HepG2 (cell line): ENCODE data around the gene ANTXR1. TPM values are rescaled to one million over a fixed set of nuclear protein-coding genes. Genes with fewer than 3 reads are reported as not detected.

Experiments
- AHR ChIP-seq: IDR thresholded peaks from 2 replicates; pipeline ENCODE4 v1.6.1; 2018; ENCODE audit warnings: missing genetic modification reagents, missing compliant biosample characterization
- BRD4 ChIP-seq: sonication (generic); formaldehyde crosslinking; IDR thresholded peaks from 2 replicates; pipeline ENCODE4 v1.4.0; 2020; ENCODE audit warnings: missing genetic modification reagents
- DMAP1 ChIP-seq: IDR thresholded peaks from 2 replicates; pipeline ENCODE4 v1.6.1; 2016
- ESRRA ChIP-seq: sonication (generic); formaldehyde crosslinking; IDR thresholded peaks from 2 replicates; pipeline ENCODE4 v1.5.1; 2020; ENCODE audit warnings: mild to moderate bottlenecking, low read depth, missing genetic modification reagents
- FOXC1 ChIP-seq: sonication (generic); formaldehyde crosslinking; IDR thresholded peaks from 2 replicates; pipeline ENCODE4 v1.8.0; 2022; ENCODE audit warnings: mild to moderate bottlenecking, missing genetic modification reagents, borderline replicate concordance
- IRF2 ChIP-seq: IDR thresholded peaks from 2 replicates; pipeline ENCODE4 v1.6.1; 2018; ENCODE audit warnings: missing genetic modification reagents, missing compliant biosample characterization
- NBN ChIP-seq: fragments of 450-650 bp; conservative IDR thresholded peaks from 2 replicates; pipeline ENCODE4 v1.6.1; 2017
- PCBP1 ChIP-seq: fragments of 200-400 bp; formaldehyde crosslinking; IDR thresholded peaks from 2 replicates; pipeline ENCODE4 v1.6.1; 2017; ENCODE audit warnings: mild to moderate bottlenecking, low read depth, low read length, borderline replicate concordance
- RBFOX2 ChIP-seq: fragments of 200-400 bp; formaldehyde crosslinking; IDR thresholded peaks from 2 replicates; pipeline ENCODE4 v1.6.1; 2017; ENCODE audit warnings: low read depth, mild to moderate bottlenecking, low read length
- SKI ChIP-seq: fragments of 450-650 bp; IDR thresholded peaks from one replicate; pipeline ENCODE4 v1.6.1; 2018; ENCODE audit warnings: mild to moderate bottlenecking; ENCODE audit not compliant: partially characterized antibody
- SPEN ChIP-seq: sonication (generic); formaldehyde crosslinking; IDR thresholded peaks from 2 replicates; pipeline ENCODE4 v1.5.1; 2020; ENCODE audit warnings: low read depth, mild to moderate bottlenecking, missing genetic modification reagents
- SUZ12 ChIP-seq: fragments of 150-350 bp; IDR thresholded peaks from 2 replicates; pipeline ENCODE4 v1.6.1; 2014; ENCODE audit warnings: low read depth, low read length
- TBP ChIP-seq: sonication (generic); formaldehyde crosslinking; IDR thresholded peaks from 2 replicates; pipeline ENCODE4 v1.5.0; 2020; ENCODE audit warnings: missing genetic modification reagents
- TBX2 ChIP-seq: sonication (generic); formaldehyde crosslinking; IDR thresholded peaks from 2 replicates; pipeline ENCODE4 v1.5.0; 2020; ENCODE audit warnings: missing genetic modification reagents, mild to moderate bottlenecking, borderline replicate concordance
- ZFP1 ChIP-seq: IDR thresholded peaks from 2 replicates; pipeline ENCODE4 v1.6.1; 2016
- ZMYM2 ChIP-seq: sonication (generic); formaldehyde crosslinking; IDR thresholded peaks from 2 replicates; pipeline ENCODE4 v1.8.0; 2022; ENCODE audit warnings: mild to moderate bottlenecking, missing genetic modification reagents
- ZNF24 ChIP-seq: fragments of 450-650 bp; IDR thresholded peaks from 2 replicates; pipeline ENCODE4 v1.6.1; 2017; ENCODE audit warnings: antibody characterized with exemption, mild to moderate bottlenecking
- ZNF337 ChIP-seq: sonication (generic); formaldehyde crosslinking; IDR thresholded peaks from 2 replicates; pipeline ENCODE4 v1.5.1; 2020; ENCODE audit warnings: missing genetic modification reagents, low read depth, mild to moderate bottlenecking, borderline replicate concordance
- ZNF572 ChIP-seq: sonication (generic); formaldehyde crosslinking; IDR thresholded peaks from 2 replicates; pipeline ENCODE4 v1.5.1; 2020; ENCODE audit warnings: mild to moderate bottlenecking, missing genetic modification reagents
- ZNF687 ChIP-seq: sonication (generic); formaldehyde crosslinking; IDR thresholded peaks from 2 replicates; pipeline ENCODE4 v1.5.1; 2020; ENCODE audit warnings: mild to moderate bottlenecking, missing genetic modification reagents, moderate library complexity
- ZNF746 ChIP-seq: sonication (generic); formaldehyde crosslinking; IDR thresholded peaks from 2 replicates; pipeline ENCODE4 v1.8.0; 2022; ENCODE audit warnings: mild to moderate bottlenecking, missing genetic modification reagents
- ZSCAN12 ChIP-seq: sonication (generic); formaldehyde crosslinking; IDR thresholded peaks from 2 replicates; pipeline ENCODE4 v1.9.0; 2021; ENCODE audit warnings: mild to moderate bottlenecking, missing genetic modification reagents
- polyA plus RNA-seq, 8 experiments: library from polyadenylated mRNA; depleted of rRNA in 3 of 8; stranded (reverse) in 7 of 8; unstranded in 1 of 8; fragments of >200 nt; fragmentation: Illumina TruSeq in 4 of 8; extraction: Trizol in 4 of 8; gene quantifications; 2 replicates each; pipeline versions ENCODE4 v1.2.1 to v1.2.3, GENCODE V29; 2011 to 2016; ENCODE audit warnings: low read depth in 4 of 8, missing spikeins in 1 of 8, mixed read lengths in 1 of 8; ENCODE audit not compliant: insufficient read depth in 1 of 8
- total RNA-seq, 5 experiments: library from RNA; depleted of rRNA; stranded (reverse); fragments of >200 nt; fragmentation: Illumina TruSeq; extraction: Trizol; gene quantifications; 2 replicates each; pipeline ENCODE4 v1.2.3, GENCODE V29; 2016; ENCODE audit warnings: low read depth in 1 of 5
- TF ChIP-seq, protein P1 (sequence below), 2 experiments: sonication (generic) in 1 of 2; formaldehyde crosslinking in 1 of 2; IDR thresholded peaks; 2 replicates each; pipeline versions ENCODE4 v1.4.0 to v1.6.1; 2016 to 2020; ENCODE audit warnings: borderline replicate concordance in 1 of 2, low read depth in 1 of 2, mild to moderate bottlenecking in 1 of 2, missing genetic modification reagents in 1 of 2

The ANTXR1 gene
- total and polyA plus RNA-seq, 2 of the 13 experiments (the other 11 are each of a cell fraction or from before 2014, with no cell fraction given), result 4.5 to 12.7 TPM

DNA sequence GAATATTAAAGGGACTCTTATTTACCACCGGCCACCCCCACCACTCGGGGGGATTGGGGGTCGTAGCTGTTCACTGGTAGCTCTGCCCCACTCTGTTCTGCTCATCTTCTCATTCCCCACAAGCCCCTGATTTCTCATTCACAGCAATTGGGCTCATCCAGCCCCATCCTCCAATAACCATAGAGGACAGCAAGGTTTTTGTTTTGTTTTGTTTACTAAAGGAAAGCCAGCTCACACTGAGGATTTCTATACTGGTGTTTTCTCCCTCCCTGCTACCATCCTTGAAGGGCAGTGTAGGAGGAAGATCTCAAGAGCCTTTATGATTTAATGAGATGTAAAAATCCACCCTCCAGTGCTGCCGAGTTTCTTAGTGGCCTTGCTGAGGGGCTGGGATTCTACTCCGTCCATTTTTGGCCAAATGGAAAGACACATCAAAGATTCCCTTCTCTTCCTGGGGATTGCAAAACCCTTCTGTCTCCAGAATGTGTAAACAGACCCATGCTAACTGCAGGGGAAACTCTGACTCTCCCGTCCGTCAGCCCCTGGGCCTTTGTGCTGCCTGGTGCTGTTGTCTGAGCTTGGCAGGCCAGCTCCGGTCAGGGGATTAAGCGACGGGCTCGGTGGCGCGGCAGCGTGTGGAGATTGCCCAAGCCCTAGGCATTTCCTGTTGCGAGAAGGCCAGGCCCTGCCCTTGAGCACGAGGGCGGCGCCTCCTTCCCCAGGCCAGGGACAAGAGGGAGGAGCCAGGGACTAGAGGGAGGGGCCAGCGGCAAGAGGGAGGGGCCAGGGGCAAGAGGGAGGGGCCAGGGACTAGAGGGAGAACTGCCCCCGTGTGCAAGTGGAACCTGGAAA is 165.0 kb downstream of the ANTXR1 start (continued):
- TF ChIP-seq ZNF687 (CRISPR knock-in tag), result peak; percentile 100
- no peak for TF ChIP-seq TBP (CRISPR knock-in tag)
- TF ChIP-seq TBX2 (CRISPR knock-in tag), result peak; percentile 99
- peak; percentile 98 for TF ChIP-seq BRD4
- TF ChIP-seq NBN, result no peak
- peak; percentile 91; the same call in 1 of the 2 replicates for TF ChIP-seq ZNF572
- peak; percentile 98 for TF ChIP-seq IRF2
- no peak for TF ChIP-seq SUZ12
- TF ChIP-seq PCBP1, result peak; percentile 93; the same call in 1 of the 2 replicates
- peak; percentile 98 for TF ChIP-seq SPEN (CRISPR knock-in tag)
- no peak for TF ChIP-seq ZNF24
- TF ChIP-seq ZFP1 (CRISPR knock-in tag), result peak; percentile 88
- peak; percentile 98 for TF ChIP-seq ZNF746 (CRISPR knock-in tag)
- TF ChIP-seq AHR, result peak; percentile 95
- TF ChIP-seq RBFOX2, result peak; percentile 89
- peak; percentile 93 for TF ChIP-seq SKI
- TF ChIP-seq ZMYM2, result peak; percentile 98
- TF ChIP-seq DMAP1 (CRISPR knock-in tag), result peak; percentile 98
- TF ChIP-seq ZSCAN12 (CRISPR knock-in tag), result no peak
- TF ChIP-seq FOXC1 (CRISPR knock-in tag), result peak; percentile 85; the same call in 1 of the 2 replicates
- TF ChIP-seq ESRRA, result peak; percentile 97
- TF ChIP-seq ZNF337 (CRISPR knock-in tag), result peak; percentile 99
- TF ChIP-seq, protein P1, sequence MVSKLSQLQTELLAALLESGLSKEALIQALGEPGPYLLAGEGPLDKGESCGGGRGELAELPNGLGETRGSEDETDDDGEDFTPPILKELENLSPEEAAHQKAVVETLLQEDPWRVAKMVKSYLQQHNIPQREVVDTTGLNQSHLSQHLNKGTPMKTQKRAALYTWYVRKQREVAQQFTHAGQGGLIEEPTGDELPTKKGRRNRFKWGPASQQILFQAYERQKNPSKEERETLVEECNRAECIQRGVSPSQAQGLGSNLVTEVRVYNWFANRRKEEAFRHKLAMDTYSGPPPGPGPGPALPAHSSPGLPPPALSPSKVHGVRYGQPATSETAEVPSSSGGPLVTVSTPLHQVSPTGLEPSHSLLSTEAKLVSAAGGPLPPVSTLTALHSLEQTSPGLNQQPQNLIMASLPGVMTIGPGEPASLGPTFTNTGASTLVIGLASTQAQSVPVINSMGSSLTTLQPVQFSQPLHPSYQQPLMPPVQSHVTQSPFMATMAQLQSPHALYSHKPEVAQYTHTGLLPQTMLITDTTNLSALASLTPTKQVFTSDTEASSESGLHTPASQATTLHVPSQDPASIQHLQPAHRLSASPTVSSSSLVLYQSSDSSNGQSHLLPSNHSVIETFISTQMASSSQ (IDR thresholded peaks at IDR 0.05; ENCODE audit: low read depth), result peak; percentile 41
- TF ChIP-seq, protein P1 (CRISPR knock-in tag; IDR thresholded peaks at IDR 0.05; ENCODE audit: borderline replicate concordance), result peak; percentile 96
